WTC11 (cell line): ENCODE data around the gene B3GAT3. TPM values are rescaled to one million over a fixed set of nuclear protein-coding genes. Genes with fewer than 3 reads are reported as not detected.

Experiments
- AR ChIP-seq: fragments of 250-450 bp; sonication (Bioruptor Pico); IDR thresholded peaks from 2 replicates; pipeline ENCODE4 v1.9.0; 2021; ENCODE audit warnings: mild to moderate bottlenecking
- ARID4B ChIP-seq: sonication (generic); formaldehyde crosslinking; IDR thresholded peaks from 2 replicates; pipeline ENCODE4 v1.8.0; 2023; ENCODE audit warnings: missing genetic modification reagents, mild to moderate bottlenecking, borderline replicate concordance
- ATF1 ChIP-seq: sonication (generic); formaldehyde crosslinking; IDR thresholded peaks from 2 replicates; pipeline ENCODE4 v1.8.1; 2023; ENCODE audit warnings: mild to moderate bottlenecking, moderate library complexity, missing genetic modification reagents
- CDX4 ChIP-seq: fragments of 250-450 bp; sonication (Bioruptor Pico); IDR thresholded peaks from 2 replicates; pipeline ENCODE4 v1.9.0; 2021; ENCODE audit warnings: moderate library complexity, mild to moderate bottlenecking, inconsistent platforms, borderline replicate concordance
- E2F4 ChIP-seq: sonication (generic); formaldehyde crosslinking; IDR thresholded peaks from 2 replicates; pipeline ENCODE4 v1.8.1; 2022; ENCODE audit warnings: low read depth, mild to moderate bottlenecking, moderate library complexity, missing genetic modification reagents, borderline replicate concordance
- EMX1 ChIP-seq: fragments of 250-450 bp; sonication (Bioruptor Pico); IDR thresholded peaks from 2 replicates; pipeline ENCODE4 v1.8.0; 2021; ENCODE audit warnings: mild to moderate bottlenecking
- FOXP1 ChIP-seq: sonication (generic); formaldehyde crosslinking; IDR thresholded peaks from 2 replicates; pipeline ENCODE4 v1.8.0; 2022; ENCODE audit warnings: missing genetic modification reagents, mild to moderate bottlenecking, moderate library complexity, borderline replicate concordance
- GABPB1 ChIP-seq: sonication (generic); formaldehyde crosslinking; IDR thresholded peaks from 2 replicates; pipeline ENCODE4 v1.8.1; 2023; ENCODE audit warnings: mild to moderate bottlenecking, missing genetic modification reagents
- GTF2I ChIP-seq: fragments of 250-450 bp; sonication (Bioruptor Pico); conservative IDR thresholded peaks from 2 replicates; pipeline ENCODE4 v1.4.0; 2021; ENCODE audit warnings: mild to moderate bottlenecking
- HMGXB4 ChIP-seq: sonication (generic); formaldehyde crosslinking; IDR thresholded peaks from 2 replicates; pipeline ENCODE4 v1.8.1; 2023; ENCODE audit warnings: mild to moderate bottlenecking, moderate library complexity, missing genetic modification reagents
- KAT7 ChIP-seq: sonication (generic); formaldehyde crosslinking; IDR thresholded peaks from 2 replicates; pipeline ENCODE4 v1.8.1; 2023; ENCODE audit warnings: missing genetic modification reagents, mild to moderate bottlenecking, borderline replicate concordance
- MLX ChIP-seq: sonication (generic); formaldehyde crosslinking; IDR thresholded peaks from 2 replicates; pipeline ENCODE4 v1.8.1; 2023; ENCODE audit warnings: mild to moderate bottlenecking, missing genetic modification reagents, moderate library complexity
- MYBL2 ChIP-seq: sonication (generic); formaldehyde crosslinking; IDR thresholded peaks from 2 replicates; pipeline ENCODE4 v1.8.1; 2023; ENCODE audit warnings: mild to moderate bottlenecking, moderate library complexity, missing genetic modification reagents
- OVOL2 ChIP-seq: fragments of 250-450 bp; sonication (Bioruptor Pico); IDR thresholded peaks from 2 replicates; pipeline ENCODE4 v1.9.0; 2021; ENCODE audit warnings: mild to moderate bottlenecking, borderline replicate concordance
- RELA ChIP-seq: sonication (generic); formaldehyde crosslinking; IDR thresholded peaks from 2 replicates; pipeline ENCODE4 v1.8.1; 2022; ENCODE audit warnings: missing genetic modification reagents, mild to moderate bottlenecking, borderline replicate concordance
- SOX15 ChIP-seq: fragments of 250-450 bp; sonication (Bioruptor Pico); IDR thresholded peaks from 2 replicates; pipeline ENCODE4 v1.9.0; 2021; ENCODE audit warnings: mild to moderate bottlenecking
- SP1 ChIP-seq: sonication (generic); formaldehyde crosslinking; conservative IDR thresholded peaks from 2 replicates; pipeline ENCODE4 v1.8.1; 2022; ENCODE audit warnings: missing genetic modification reagents
- TCF7 ChIP-seq: sonication (generic); formaldehyde crosslinking; IDR thresholded peaks from 2 replicates; pipeline ENCODE4 v1.8.0; 2022; ENCODE audit warnings: mild to moderate bottlenecking, low read depth, missing genetic modification reagents, moderate library complexity
- TEAD1 ChIP-seq: sonication (generic); formaldehyde crosslinking; IDR thresholded peaks from 2 replicates; pipeline ENCODE4 v1.8.0; 2022; ENCODE audit warnings: mild to moderate bottlenecking, missing genetic modification reagents
- TEAD4 ChIP-seq: sonication (generic); formaldehyde crosslinking; IDR thresholded peaks from 2 replicates; pipeline ENCODE4 v1.8.0; 2022; ENCODE audit warnings: mild to moderate bottlenecking, missing genetic modification reagents
- USF2 ChIP-seq: sonication (generic); formaldehyde crosslinking; IDR thresholded peaks from 2 replicates; pipeline ENCODE4 v1.8.1; 2023; ENCODE audit warnings: mild to moderate bottlenecking, missing genetic modification reagents, moderate library complexity
- ZBTB21 ChIP-seq: sonication (generic); formaldehyde crosslinking; IDR thresholded peaks from 2 replicates; pipeline ENCODE4 v1.8.1; 2023; ENCODE audit warnings: mild to moderate bottlenecking, missing genetic modification reagents, borderline replicate concordance
- ZMAT4 ChIP-seq: fragments of 250-450 bp; sonication (Bioruptor Pico); IDR thresholded peaks from 2 replicates; pipeline ENCODE4 v1.9.0; 2021; ENCODE audit warnings: mild to moderate bottlenecking
- ZNF263 ChIP-seq: sonication (generic); formaldehyde crosslinking; IDR thresholded peaks from 2 replicates; pipeline ENCODE4 v1.8.1; 2022; ENCODE audit warnings: low read depth, mild to moderate bottlenecking, moderate library complexity, missing genetic modification reagents
- ZNF416 ChIP-seq: fragments of 250-450 bp; sonication (Bioruptor Pico); IDR thresholded peaks from 2 replicates; pipeline ENCODE4 v1.9.0; 2021; ENCODE audit warnings: mild to moderate bottlenecking, inconsistent platforms
- total RNA-seq: library from RNA; stranded (reverse); gene quantifications from 3 replicates; pipeline ENCODE4 v1.2.3, GENCODE V29; 2021

B3GAT3 gene
- total RNA-seq, 1 experiment from 2014 or later, result 43.9 TPM

- TF ChIP-seq E2F4 (CRISPR knock-in tag), result 0 out of 2 replicates have a peak, but pooled peaks have one; percentile 48
- no peak for TF ChIP-seq EMX1 (CRISPR knock-in tag)
- no peak for TF ChIP-seq GABPB1 (CRISPR knock-in tag)
- no peak for TF ChIP-seq MLX (CRISPR knock-in tag)
- no peak for TF ChIP-seq HMGXB4
- TF ChIP-seq ZBTB21 (CRISPR knock-in tag), result no peak
- no peak for TF ChIP-seq AR
- TF ChIP-seq GTF2I, result no peak
- TF ChIP-seq OVOL2 (CRISPR knock-in tag), result no peak
- no peak for TF ChIP-seq TCF7 (CRISPR knock-in tag)
- no peak for TF ChIP-seq SOX15
- TF ChIP-seq ZMAT4 (CRISPR knock-in tag), result no peak
- no peak for TF ChIP-seq ATF1 (CRISPR knock-in tag)
- TF ChIP-seq ZNF416 (CRISPR knock-in tag), result no peak; the same call in 1 of the 2 replicates
- peak; percentile 12; the same call in 1 of the 2 replicates for TF ChIP-seq MYBL2 (CRISPR knock-in tag)
- TF ChIP-seq TEAD4 (CRISPR knock-in tag), result no peak
- peak; percentile 44; the same call in 1 of the 2 replicates for TF ChIP-seq ARID4B (CRISPR knock-in tag)
- TF ChIP-seq USF2, result no peak
- 0 out of 2 replicates have a peak, but pooled peaks have one; percentile 14 for TF ChIP-seq TEAD1
- 0 out of 2 replicates have a peak, but pooled peaks have one; percentile 2 for TF ChIP-seq FOXP1 (CRISPR knock-in tag)
- TF ChIP-seq RELA, result no peak
- peak; percentile 80 for TF ChIP-seq SP1 (CRISPR knock-in tag)
- no peak for TF ChIP-seq CDX4
- TF ChIP-seq ZNF263 (CRISPR knock-in tag), result no peak
- no peak for TF ChIP-seq KAT7
Measured at GRCh38 chr11:62573592-62574362, 48.0 kb downstream of the B3GAT3 start, which contains the start of gene EEF1G (continued).
